HEK293T (cell line): Measurements from ENCODE around the gene HAGH.
A peak's percentile ranks its signal among the peaks of the same experiment; 100 is the strongest.
"Not testable (repeated sequence)": the region's sequence is repeated elsewhere in the genome, so short reads cannot be mapped to it uniquely, and the experiment has no call there.

Experiments used
- CTCF ChIA-PET: fragments of 350-600 bp; formaldehyde crosslinking; extraction: SDS; loops from one replicate; lab custom pipeline; 2021; ENCODE audit warnings: antibody characterized with exemption, inconsistent platforms; lab: Yijun Ruan, JAX
- POLR2A ChIA-PET: fragments of 350-600 bp; formaldehyde crosslinking; extraction: SDS; loops from one replicate; lab custom pipeline; 2020; ENCODE audit warnings: antibody characterized with exemption, inconsistent platforms; lab: Yijun Ruan, JAX
- DNase-seq: peaks from one replicate; pipeline ENCODE4 v3.0.0; 2012; ENCODE audit warnings: mixed read lengths; ENCODE audit errors: extremely low spot score
- ARNT ChIP-seq: fragments of 450-650 bp; IDR thresholded peaks from 2 replicates; pipeline ENCODE4 v1.6.1; 2017; ENCODE audit warnings: mild to moderate bottlenecking
- BHLHE40 ChIP-seq: fragments of 450-650 bp; IDR thresholded peaks from 2 replicates; pipeline ENCODE4 v1.6.1; 2016; ENCODE audit warnings: mild to moderate bottlenecking, moderate library complexity, borderline replicate concordance
- CTBP1 ChIP-seq: fragments of 450-650 bp; IDR thresholded peaks from 2 replicates; pipeline ENCODE4 v1.6.1; 2016; ENCODE audit warnings: borderline replicate concordance
- ELF4 ChIP-seq: fragments of 450-650 bp; IDR thresholded peaks from 2 replicates; pipeline ENCODE4 v1.6.1; 2017; ENCODE audit warnings: antibody characterized with exemption
- FOXA1 ChIP-seq: fragments of 450-650 bp; IDR thresholded peaks from 2 replicates; pipeline ENCODE4 v1.6.1; 2016; ENCODE audit warnings: mild to moderate bottlenecking
- FOXK2 ChIP-seq: fragments of 450-650 bp; IDR thresholded peaks from 2 replicates; pipeline ENCODE4 v1.6.1; 2016; ENCODE audit warnings: mild to moderate bottlenecking
- FOXM1 ChIP-seq: fragments of 450-650 bp; IDR thresholded peaks from 2 replicates; pipeline ENCODE4 v1.6.1; 2017; ENCODE audit warnings: mild to moderate bottlenecking, borderline replicate concordance
- HDGF ChIP-seq: fragments of 450-650 bp; IDR thresholded peaks from 2 replicates; pipeline ENCODE4 v1.6.1; 2017; ENCODE audit warnings: antibody characterized with exemption, borderline replicate concordance
- L3MBTL2 ChIP-seq: fragments of 450-650 bp; conservative IDR thresholded peaks from 2 replicates; pipeline ENCODE4 v1.6.1; 2016; ENCODE audit warnings: mild to moderate bottlenecking
- LEF1 ChIP-seq: fragments of 450-650 bp; IDR thresholded peaks from 2 replicates; pipeline ENCODE4 v1.6.1; 2017; ENCODE audit warnings: mild to moderate bottlenecking, borderline replicate concordance
- NFRKB ChIP-seq: fragments of 450-650 bp; IDR thresholded peaks from 2 replicates; pipeline ENCODE4 v1.6.1; 2016; ENCODE audit warnings: mild to moderate bottlenecking, moderate library complexity
- PKNOX1 ChIP-seq: fragments of 450-650 bp; IDR thresholded peaks from 2 replicates; pipeline ENCODE4 v1.6.1; 2016
- SP1 ChIP-seq: fragments of 450-650 bp; IDR thresholded peaks from 2 replicates; pipeline ENCODE4 v1.6.1; 2017
- SUZ12 ChIP-seq: fragments of 450-650 bp; IDR thresholded peaks from 2 replicates; pipeline ENCODE4 v1.6.1; 2016; ENCODE audit warnings: mild to moderate bottlenecking
- TARDBP ChIP-seq: fragments of 450-650 bp; IDR thresholded peaks from 2 replicates; pipeline ENCODE4 v1.6.1; 2016
- ZNF384 ChIP-seq: fragments of 450-650 bp; IDR thresholded peaks from 2 replicates; pipeline ENCODE4 v1.6.1; 2016

Gene HAGH

DNA sequence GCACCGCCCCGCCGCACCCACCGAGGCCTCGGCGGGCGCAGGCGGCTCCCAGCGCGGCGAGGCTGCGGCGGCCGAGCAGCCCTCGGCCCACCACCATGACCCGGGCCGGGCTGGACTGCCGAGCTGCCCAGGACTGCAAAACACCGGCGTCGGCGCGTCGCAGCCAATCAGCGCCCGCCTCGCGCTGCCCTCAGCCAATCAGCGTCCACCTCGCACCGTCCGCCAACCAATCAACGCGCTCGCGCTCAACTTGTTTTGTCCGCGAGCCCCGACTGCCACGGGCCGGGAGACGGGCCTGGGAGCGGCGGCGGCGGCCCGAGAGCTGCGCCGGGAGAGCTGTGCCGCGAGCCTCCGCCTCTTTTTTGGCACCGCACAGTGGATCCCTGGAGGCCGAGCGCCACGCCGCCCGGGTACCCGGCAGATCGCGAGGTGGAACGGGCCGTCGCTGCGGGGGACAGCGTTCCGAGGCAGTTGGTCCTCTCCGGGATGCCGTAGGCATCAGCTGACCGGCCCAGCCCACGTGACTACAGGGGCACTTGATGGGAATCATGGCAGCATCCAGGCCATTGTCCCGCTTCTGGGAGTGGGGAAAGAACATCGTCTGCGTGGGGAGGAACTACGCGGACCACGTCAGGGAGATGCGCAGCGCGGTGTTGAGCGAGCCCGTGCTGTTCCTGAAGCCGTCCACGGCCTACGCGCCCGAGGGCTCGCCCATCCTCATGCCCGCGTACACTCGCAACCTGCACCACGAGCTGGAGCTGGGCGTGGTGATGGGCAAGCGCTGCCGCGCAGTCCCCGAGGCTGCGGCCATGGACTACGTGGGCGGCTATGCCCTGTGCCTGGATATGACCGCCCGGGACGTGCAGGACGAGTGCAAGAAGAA is at the start of gene HAGH, which contains the start of gene FAHD1:
TSS of gene HAGH (minus strand) at position 135 of the 883 bp plus-strand sequence. CDS start at position 97, 38 bp downstream.
TSS of gene FAHD1 (plus strand) at position 516 of the 883 bp plus-strand sequence. CDS start at position 549, 33 bp downstream.
- ChIA-PET POLR2A (interaction anchor here (0.6 to 2.2 kb wide), 15 partner anchors 9 to 138 kb away, joined by 3 to 19 read pairs (median 4); partner anchors contain the start of genes MSRB1, NUBP2, RPS2 and SPSB3), CTCF (interaction anchor here (0.6 kb wide), 1 partner anchor 524 kb away, joined by 3 read pairs; no protein-coding TSS in a partner anchor)
- peak; percentile 97 for DNase-seq
- TF ChIP-seq FOXM1, result peak; percentile 72; the same call in 1 of the 2 replicates
- TF ChIP-seq PKNOX1, result peak; percentile 25; the same call in 1 of the 2 replicates
- TF ChIP-seq TARDBP, result peak; percentile 68; the same call in 1 of the 2 replicates
- peak; percentile 48; the same call in 1 of the 2 replicates for TF ChIP-seq ELF4
- TF ChIP-seq L3MBTL2, result peak; percentile 95
- no peak for TF ChIP-seq LEF1
- TF ChIP-seq ARNT, result no peak; the same call in 1 of the 2 replicates
- no peak for TF ChIP-seq SP1
- no peak for TF ChIP-seq BHLHE40
- no peak for TF ChIP-seq FOXA1
- no peak for TF ChIP-seq FOXK2
- no peak for TF ChIP-seq SUZ12
- no peak for TF ChIP-seq ZNF384
- no peak for TF ChIP-seq NFRKB
- TF ChIP-seq HDGF, result no peak
- peak; percentile 85 for TF ChIP-seq CTBP1

- POLR2A ChIA-PET, DNase-seq: not testable (repeated sequence)
- CTCF ChIA-PET, result interaction anchor here (1.1 kb wide), 1 partner anchor 53 kb away, joined by 4 read pairs; no protein-coding TSS in a partner anchor
Measured at GRCh38 chr16:1876066-1876465, 49.4 kb upstream of the HAGH start.

- ChIA-PET POLR2A (interaction anchor here (1.2 kb wide), 1 partner anchor 90 kb away, joined by 3 read pairs; the partner anchor contains the start of gene RPS2), CTCF (no interaction called here)
- no peak for TF ChIP-seq FOXK2
- no peak for TF ChIP-seq L3MBTL2
- TF ChIP-seq HDGF, result no peak
- TF ChIP-seq ARNT, result no peak
- TF ChIP-seq ELF4, result no peak
- TF ChIP-seq PKNOX1, result peak; percentile 61
- TF ChIP-seq SUZ12, result no peak
- DNase-seq, result no peak
Measured at GRCh38 chr16:1874854-1875253, 48.2 kb upstream of the HAGH start.

DNA sequence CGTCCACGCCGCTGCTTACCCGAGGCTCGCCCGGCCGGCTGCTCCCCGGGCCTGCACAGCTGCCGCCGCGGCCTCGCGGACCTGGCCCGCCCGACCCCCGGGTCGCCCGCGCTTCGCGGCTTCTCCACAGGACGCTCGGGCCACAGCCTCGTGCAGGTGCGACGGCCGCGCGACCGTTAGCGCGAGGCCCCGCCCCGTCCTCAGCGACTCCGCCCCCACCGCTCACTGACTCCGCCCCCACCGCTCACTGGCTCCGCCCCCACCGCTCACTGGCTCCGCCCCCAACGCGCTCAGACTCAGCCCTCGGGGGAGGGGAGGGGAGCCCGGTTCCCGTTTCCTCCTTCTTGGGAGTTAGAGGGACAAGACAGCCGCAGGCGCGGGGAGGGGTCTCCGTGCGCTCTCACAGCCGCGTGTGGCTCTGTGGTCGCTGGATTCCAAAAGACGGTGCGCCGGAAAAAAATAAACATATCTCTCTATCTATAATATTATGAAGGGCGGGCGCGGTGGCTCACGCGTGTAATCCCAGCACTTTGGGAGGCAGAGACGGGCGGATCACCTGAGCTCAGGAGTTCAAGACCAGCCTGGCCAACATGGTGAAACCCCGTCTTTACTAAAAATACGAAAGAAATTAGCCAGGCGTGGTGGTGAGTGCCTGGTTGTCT is 45.5 kb upstream of the HAGH start, which contains the start of gene MEIOB:
TSS of gene MEIOB (minus strand) at position 191 of the 662 bp plus-strand sequence. CDS start 3,989 bp downstream, outside the sequence.
- no peak for DNase-seq
- TF ChIP-seq L3MBTL2 (no peak), SUZ12 (no peak), FOXA1 (no peak), ELF4 (no peak), ARNT (no peak), FOXK2 (no peak), TARDBP (no peak), PKNOX1 (no peak), SP1 (no peak), ZNF384 (no peak), CTBP1 (no peak), LEF1 (no peak), HDGF (no peak), BHLHE40 (no peak), NFRKB (no peak), FOXM1 (no peak)
- ChIA-PET CTCF (no interaction called here), POLR2A (no interaction called here)

- no peak for DNase-seq
- TF ChIP-seq PKNOX1 (no peak), L3MBTL2 (no peak), FOXK2 (no peak), SP1 (no peak), FOXM1 (no peak), ELF4 (no peak), SUZ12 (no peak), ZNF384 (no peak), HDGF (no peak), CTBP1 (no peak), LEF1 (no peak), TARDBP (no peak), NFRKB (no peak)
- CTCF ChIA-PET, result interaction anchor here (0.6 to 1.2 kb wide), 3 partner anchors 10 to 53 kb away, joined by 3 to 4 read pairs (median 3); no protein-coding TSS in a partner anchor
- POLR2A ChIA-PET, result interaction anchor here (1.0 kb wide), 1 partner anchor 94 kb away, joined by 7 read pairs; the partner anchor contains the start of gene RPS2
Measured at GRCh38 chr16:1870365-1871082, 43.9 kb upstream of the HAGH start.
